Cardiac muscle cell (in vitro differentiated cells and primary cell): Measurements from ENCODE around the gene ZNF763. TPM values are rescaled to one million over a fixed set of nuclear protein-coding genes. Genes with fewer than 3 reads are reported as not detected.

Source experiments
- DNase-seq, 2 donors: peaks; one replicate each; pipeline versions ENCODE4 v3.0.0 to v3.0.0-alpha.2; 2010 to 2017; ENCODE audit warnings: low read depth in 1 of 2, low spot score in 1 of 2
- H3K27ac ChIP-seq: fragments of 200-600 bp; sonication (generic); 2 replicates; pipeline ENCODE4 v1.5.1; 2016
- H3K27me3 ChIP-seq: fragments of 200-600 bp; sonication (generic); 2 replicates; pipeline ENCODE4 v1.6.0; 2016; ENCODE audit warnings: control low read depth
- H3K36me3 ChIP-seq: fragments of 200-600 bp; sonication (generic); 2 replicates; pipeline ENCODE4 v1.5.1; 2016; ENCODE audit warnings: control low read depth
- H3K4me1 ChIP-seq: fragments of 200-600 bp; sonication (generic); 2 replicates; pipeline ENCODE4 v1.8.1; 2017; ENCODE audit warnings: low read depth, mild to moderate bottlenecking, mixed run types
- H3K4me3 ChIP-seq: fragments of 200-600 bp; sonication (generic); 2 replicates; pipeline ENCODE4 v1.5.1; 2016; ENCODE audit warnings: mild to moderate bottlenecking
- H3K9me3 ChIP-seq: fragments of 200-600 bp; sonication (generic); 2 replicates; pipeline ENCODE4 v1.5.1; 2017; ENCODE audit warnings: low read depth, mild to moderate bottlenecking, control low read depth
- CTCF ChIP-seq: IDR thresholded peaks from 2 replicates; pipeline ENCODE4 v1.5.1; 2012; ENCODE audit warnings: low read depth, mild to moderate bottlenecking, low read length
- polyA plus RNA-seq: library from polyadenylated mRNA; unstranded; fragments of >200 nt; fragmentation: Nextera tagmentation; extraction: Ambion mirVana; gene quantifications from 2 replicates; pipeline ENCODE4 v1.2.1, GENCODE V29; 2016
- total RNA-seq: library from RNA; depleted of rRNA; stranded (reverse); fragments of >200 nt; gene quantifications from 2 replicates; pipeline ENCODE4 v1.2.3, GENCODE V29; 2016

The ZNF763 gene
- total and polyA plus RNA-seq, 2 experiments from 2014 or later, result 4.6 to 5.2 TPM

DNA sequence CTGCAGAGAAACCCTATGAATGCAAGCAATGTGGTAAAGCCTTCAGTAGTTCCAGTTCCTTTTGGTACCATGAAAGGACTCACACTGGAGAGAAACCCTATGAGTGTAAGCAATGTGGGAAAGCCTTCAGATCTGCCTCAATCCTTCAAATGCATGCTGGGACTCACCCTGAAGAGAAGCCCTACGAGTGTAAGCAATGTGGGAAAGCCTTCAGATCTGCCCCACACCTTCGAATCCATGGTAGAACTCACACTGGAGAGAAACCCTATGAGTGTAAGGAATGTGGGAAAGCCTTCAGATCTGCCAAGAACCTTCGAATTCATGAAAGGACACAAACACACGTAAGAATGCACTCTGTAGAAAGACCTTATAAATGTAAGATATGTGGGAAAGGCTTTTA, 14.7 kb downstream of the ZNF763 start:
- Histone ChIP-seq H3K36me3 (peaks cover 3% of the 10 kb centered on the region), H3K4me3 (no peak overlapping the region), H3K27ac (no peak overlapping the region), H3K27me3 (no peaks in the 10 kb centered on the region), H3K4me1 (no peaks in the 10 kb centered on the region), H3K9me3 (peaks cover 7% of the 10 kb centered on the region)
- DNase-seq, result no peak
- TF ChIP-seq CTCF, result no peak

DNA sequence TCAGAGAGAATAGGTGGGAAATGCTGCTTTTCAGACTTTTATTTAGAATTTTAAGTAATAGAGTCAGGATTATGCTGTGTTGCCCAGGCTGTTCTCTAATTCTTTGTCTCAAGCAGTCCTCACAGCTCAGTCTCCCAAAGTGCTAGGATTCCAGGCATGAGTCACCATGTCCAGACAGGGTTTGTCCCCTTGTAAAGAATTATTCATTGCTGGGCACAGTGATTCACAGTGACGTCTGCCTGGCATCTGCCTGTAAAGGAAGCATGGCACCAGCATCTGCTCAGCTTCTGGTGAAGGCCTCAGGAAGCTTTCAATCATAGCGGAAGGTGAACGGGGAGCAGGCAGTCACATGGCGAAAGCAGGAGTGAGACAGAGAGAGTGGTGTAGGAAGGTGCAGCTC, 17.7 kb downstream of the ZNF763 start:
- no peak for DNase-seq
- no peaks in the 10 kb centered on the region for H3K27me3 ChIP-seq
- peaks cover 7% of the 10 kb centered on the region for H3K9me3 ChIP-seq
- H3K27ac ChIP-seq, result no peak overlapping the region
- no peaks in the 10 kb centered on the region for H3K36me3 ChIP-seq
- no peak overlapping the region for H3K4me3 ChIP-seq
- TF ChIP-seq CTCF, result no peak
- no peaks in the 10 kb centered on the region for H3K4me1 ChIP-seq

DNA sequence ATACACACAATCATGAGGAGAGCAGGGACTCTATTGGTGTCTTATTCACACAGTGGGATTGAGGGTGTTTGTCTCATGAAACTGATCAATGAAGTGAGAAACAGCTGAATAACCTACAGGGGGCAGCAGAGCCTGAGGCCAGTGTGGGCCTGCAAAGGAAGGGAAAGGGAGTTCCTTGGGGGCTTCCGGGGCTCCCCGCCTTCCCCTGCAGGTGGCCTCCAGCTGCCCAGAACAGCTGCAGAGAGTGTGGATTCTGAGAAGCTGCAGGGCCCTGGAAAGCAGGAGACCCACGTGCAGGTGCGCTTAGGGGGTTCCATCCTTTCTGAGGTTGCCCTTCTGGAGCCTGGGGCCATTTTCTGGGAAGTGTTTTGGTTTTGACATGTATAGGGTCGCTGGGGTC, 20.1 kb downstream of the ZNF763 start:
- Histone ChIP-seq H3K4me1 (no peaks in the 10 kb centered on the region), H3K27ac (no peak overlapping the region), H3K9me3 (peaks cover 7% of the 10 kb centered on the region), H3K4me3 (no peak overlapping the region), H3K36me3 (no peaks in the 10 kb centered on the region), H3K27me3 (no peaks in the 10 kb centered on the region)
- peak; percentile 12 for TF ChIP-seq CTCF
- DNase-seq, result peak in 1 of 2 donors; percentile 41

GRCh38 chr19:11986754-11987153, 21.9 kb downstream of the ZNF763 start:
- H3K9me3 ChIP-seq, result no peaks in the 10 kb centered on the region
- H3K27ac ChIP-seq, result no peak overlapping the region
- no peak for DNase-seq
- no peaks in the 10 kb centered on the region for H3K36me3 ChIP-seq
- no peaks in the 10 kb centered on the region for H3K27me3 ChIP-seq
- no peak overlapping the region for H3K4me3 ChIP-seq
- no peak for TF ChIP-seq CTCF
- no peaks in the 10 kb centered on the region for H3K4me1 ChIP-seq

- H3K27me3 ChIP-seq, result no peaks in the 10 kb centered on the region
- no peak for TF ChIP-seq CTCF
- H3K4me1 ChIP-seq, result no peaks in the 10 kb centered on the region
- no peaks in the 10 kb centered on the region for H3K9me3 ChIP-seq
- peak overlapping the region; percentile 87 for H3K27ac ChIP-seq
- H3K4me3 ChIP-seq, result peak overlapping the region; percentile 63
- DNase-seq, result peak; percentile 96 to 99
- no peaks in the 10 kb centered on the region for H3K36me3 ChIP-seq
These were observed 22.8 kb downstream of the ZNF763 start for GRCh38 chr19:11987405-11988281.
